K562 (cell line): ENCODE data around the gene ZFYVE1. TPM values are rescaled to one million over a fixed set of nuclear protein-coding genes. Genes with fewer than 3 reads are reported as not detected.

Experiments
- ATAC-seq: fragments of 200-7000 bp; cut with Tn5 transposase; 3 replicates; pipeline ENCODE4 v1.9.1; 2020; ENCODE audit warnings: moderate library complexity
- BruUV-seq: library from RNA; stranded (reverse); fragments of 400-500 nt; replicated peaks from 2 replicates; lab custom pipeline; 2021; lab: Mats Ljungman, UMichigan
- CTCF ChIA-PET: fragments of 300-600 bp; formaldehyde crosslinking; extraction: SDS; loops from one replicate; lab custom pipeline; 2021; ENCODE audit warnings: low intra/inter-chr PET ratio; lab: Yijun Ruan, JAX
- POLR2A ChIA-PET: fragments of 300-600, 350-650 bp; sonication (Branson Sonifier 250); formaldehyde crosslinking; extraction: SDS; loops from one replicate; lab custom pipeline; 2021; ENCODE audit warnings: antibody characterized with exemption, inconsistent platforms; lab: Yijun Ruan, JAX
- DNase-seq, 4 experiments: peaks; one replicate each; pipeline versions ENCODE4 v3.0.0 to v3.0.0-alpha.2; 2011 to 2018; ENCODE audit warnings: low spot score in 3 of 4, mixed read lengths in 3 of 4; ENCODE audit errors: extremely low read depth in 1 of 4
- FAIRE-seq: peaks from 2 replicates; lab custom pipeline; 2011; peaks lifted over from hg19 to GRCh38; lab: Jason Lieb, UNC
- H2AFZ ChIP-seq: 2 replicates; pipeline ENCODE4 v1.6.0; 2011; ENCODE audit warnings: low read depth, low read length, control low read depth, inconsistent platforms
- H3K27ac ChIP-seq: fragments of 200-600 bp; 3 replicates; pipeline ENCODE4 v1.8.0; 2011; ENCODE audit warnings: low read depth, mild to moderate bottlenecking, control low read depth, inconsistent platforms, low read length, moderate library complexity, mixed read lengths; ENCODE audit errors: extremely low read depth
- H3K27me3 ChIP-seq, 2 experiments: fragments of 300-600 bp in 1 of 2; 2 replicates in 1 of 2; 3 replicates in 1 of 2; pipeline versions ENCODE4 v1.6.0 to v1.8.0; 2011; ENCODE audit warnings: inconsistent platforms in 2 of 2, low read length in 2 of 2, mild to moderate bottlenecking in 1 of 2, mixed read lengths in 1 of 2, moderate library complexity in 1 of 2; ENCODE audit not compliant: control insufficient read depth in 2 of 2, insufficient read depth in 2 of 2
- H3K36me3 ChIP-seq: fragments of 300-600 bp; 3 replicates; pipeline ENCODE4 v1.8.0; 2011; ENCODE audit warnings: mild to moderate bottlenecking, low read length, inconsistent platforms; ENCODE audit not compliant: control insufficient read depth, insufficient read depth
- H3K4me1 ChIP-seq, 2 experiments: fragments of 200-600 bp in 1 of 2; replicated peaks in 1 of 2; 2 replicates in 1 of 2; 3 replicates in 1 of 2; pipeline versions ENCODE4 v1.5.1 to v1.8.0; 2011; ENCODE audit warnings: inconsistent platforms in 2 of 2, low read length in 2 of 2, mild to moderate bottlenecking in 1 of 2, mixed read lengths in 1 of 2, moderate library complexity in 1 of 2; ENCODE audit not compliant: control insufficient read depth in 2 of 2, insufficient read depth in 2 of 2
- H3K4me2 ChIP-seq: 2 replicates; pipeline ENCODE4 v1.6.1; 2011; ENCODE audit warnings: low read length, control low read depth, inconsistent platforms, mixed read lengths; ENCODE audit not compliant: insufficient read depth
- H3K4me3 ChIP-seq: fragments of 200-600 bp; sonication (generic), shearing (Covaris generic); 2 replicates; pipeline ENCODE4 v1.5.1; 2016; ENCODE audit warnings: control low read depth, inconsistent platforms
- H3K79me2 ChIP-seq: fragments of 200-600 bp; 3 replicates; pipeline ENCODE4 v1.8.0; 2011; ENCODE audit warnings: low read length, inconsistent platforms; ENCODE audit not compliant: control insufficient read depth, insufficient read depth
- H3K9ac ChIP-seq, 2 experiments: 2 replicates each; pipeline versions ENCODE4 v1.6.0 to v1.6.1; 2011; ENCODE audit warnings: low read depth in 2 of 2, low read length in 2 of 2, control low read depth in 1 of 2, inconsistent platforms in 1 of 2, mild to moderate bottlenecking in 1 of 2, mixed read lengths in 1 of 2; ENCODE audit not compliant: insufficient read depth in 1 of 2
- H3K9me1 ChIP-seq: one replicate; pipeline ENCODE4 v1.6.0; 2011; ENCODE audit warnings: inconsistent platforms, mild to moderate bottlenecking, low read length, moderate library complexity; ENCODE audit not compliant: control insufficient read depth, insufficient read depth
- H3K9me3 ChIP-seq: replicated peaks from 2 replicates; pipeline ENCODE4 v1.5.1; 2011; ENCODE audit warnings: low read depth, low read length, inconsistent platforms; ENCODE audit not compliant: control insufficient read depth, insufficient read depth
- H4K20me1 ChIP-seq: replicated peaks from 2 replicates; pipeline ENCODE4 v1.6.1; 2011; ENCODE audit warnings: low read length, inconsistent platforms, mixed read lengths; ENCODE audit not compliant: control insufficient read depth, insufficient read depth
- GABPB2 ChIP-seq: fragments of 250-450 bp; sonication (Bioruptor Pico); conservative IDR thresholded peaks from 2 replicates; pipeline ENCODE4 v1.5.1; 2021; ENCODE audit warnings: mild to moderate bottlenecking
- HDAC3 ChIP-seq: fragments of 450-650 bp; IDR thresholded peaks from 2 replicates; pipeline ENCODE4 v1.6.1; 2018; ENCODE audit warnings: borderline replicate concordance, mild to moderate bottlenecking, moderate library complexity; ENCODE audit not compliant: partially characterized antibody
- KDM4B ChIP-seq, 2 experiments: fragments of 450-650 bp in 1 of 2; sonication (generic) in 1 of 2; IDR thresholded peaks; 2 replicates each; pipeline ENCODE4 v1.6.1; 2016 to 2017; ENCODE audit warnings: borderline replicate concordance in 2 of 2, antibody characterized with exemption in 1 of 2, low read depth in 1 of 2, mild to moderate bottlenecking in 1 of 2
- MCM2 ChIP-seq: fragments of 450-650 bp; IDR thresholded peaks from 2 replicates; pipeline ENCODE4 v1.6.1; 2017; ENCODE audit warnings: low read depth, mild to moderate bottlenecking
- NFATC3 ChIP-seq: fragments of 450-650 bp; IDR thresholded peaks from 2 replicates; pipeline ENCODE4 v1.6.1; 2017; ENCODE audit warnings: mild to moderate bottlenecking
- ZNF140 ChIP-seq: fragments of 250-450 bp; sonication (Bioruptor Pico); IDR thresholded peaks from 2 replicates; pipeline ENCODE4 v1.8.0; 2021; ENCODE audit warnings: moderate library complexity, mild to moderate bottlenecking, inconsistent platforms
- ZNF263 ChIP-seq: sonication (generic); formaldehyde crosslinking; IDR thresholded peaks from 2 replicates; pipeline ENCODE4 v1.8.0; 2022; ENCODE audit warnings: mild to moderate bottlenecking, missing genetic modification reagents, borderline replicate concordance
- in situ Hi-C: fragments of 300-500 bp; cut with MboI; formaldehyde crosslinking; loops from 4 replicates; pipeline ENCODE4 v1.15.0; 2018; ENCODE audit warnings: inconsistent platforms, mixed read lengths
- intact Hi-C: fragments of 100-400 bp; cut with micrococcal nuclease; formaldehyde crosslinking; loops from 2 replicates; pipeline ENCODE4 v1.14.2; 2022
- polyA plus RNA-seq, 8 experiments: library from polyadenylated mRNA; depleted of rRNA in 4 of 8; stranded (reverse) in 5 of 8; unstranded in 3 of 8; fragments of >200 nt; fragmentation: Nextera tagmentation in 2 of 8; fragmentation: Illumina TruSeq in 1 of 8; extraction: Ambion mirVana in 2 of 8; extraction: Trizol in 1 of 8; gene quantifications; 2 replicates each; pipeline versions ENCODE4 v1.2.1 to v1.2.3, GENCODE V29; 2011 to 2014; ENCODE audit warnings: inconsistent platforms in 1 of 8, missing spikeins in 1 of 8
- total RNA-seq, 7 experiments: library from RNA; depleted of rRNA in 6 of 7; stranded (reverse); fragments of >200 nt in 6 of 7; fragmentation: Illumina TruSeq in 2 of 7; extraction: Trizol in 2 of 7; gene quantifications; 2 replicates each; pipeline versions ENCODE4 v1.2.1 to v1.2.3, GENCODE V29; 2011 to 2021; ENCODE audit warnings: low replicate concordance in 1 of 7
- TF ChIP-seq, protein P1 (sequence below): fragments of 450-650 bp; IDR thresholded peaks from 2 replicates; pipeline ENCODE4 v1.6.1; 2016; ENCODE audit warnings: borderline replicate concordance

ZFYVE1 gene
- total and polyA plus RNA-seq, 9 of the 15 experiments (the other 6 are each of a cell fraction or from before 2014, with no cell fraction given): 0.62 to 5.5 (median 3.4) TPM

DNA sequence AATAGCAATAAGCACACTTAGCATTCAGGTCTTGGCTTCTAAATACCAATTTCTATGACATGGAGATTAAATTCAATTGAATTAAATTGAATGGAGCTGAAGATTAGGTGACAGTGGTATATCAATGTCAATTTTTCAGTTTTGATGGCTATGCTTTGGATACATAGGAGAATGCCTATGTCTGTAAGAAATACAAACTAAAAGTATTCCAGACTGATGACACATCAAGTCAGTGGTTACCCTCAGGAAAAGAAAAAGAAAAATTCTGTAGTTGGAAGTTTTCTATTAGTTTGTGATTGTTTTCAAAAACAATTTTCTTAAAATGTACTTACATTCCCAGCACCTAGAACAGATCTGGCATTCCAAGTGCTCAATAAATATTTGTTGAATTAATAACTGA, 105.5 kb downstream of the ZFYVE1 start:
- H3K4me3 ChIP-seq: no peak overlapping the region
- no peak for ATAC-seq
- BruUV-seq: no TSS peak
- no peak for DNase-seq
- H3K9me1 ChIP-seq: no peaks in the 10 kb centered on the region
- no peaks in the 10 kb centered on the region for H4K20me1 ChIP-seq
- no peak overlapping the region for H3K9ac ChIP-seq
- TF ChIP-seq KDM4B (IDR thresholded peaks at IDR 0.05; ENCODE audit: borderline replicate concordance in 2 of 2, low read depth in 1 of 2) (no peak), MCM2 (no peak), ZNF263 (CRISPR knock-in tag) (no peak), ZNF140 (no peak), NFATC3 (no peak), HDAC3 (no peak), GABPB2 (CRISPR knock-in tag) (no peak)
- TF ChIP-seq, protein P1, sequence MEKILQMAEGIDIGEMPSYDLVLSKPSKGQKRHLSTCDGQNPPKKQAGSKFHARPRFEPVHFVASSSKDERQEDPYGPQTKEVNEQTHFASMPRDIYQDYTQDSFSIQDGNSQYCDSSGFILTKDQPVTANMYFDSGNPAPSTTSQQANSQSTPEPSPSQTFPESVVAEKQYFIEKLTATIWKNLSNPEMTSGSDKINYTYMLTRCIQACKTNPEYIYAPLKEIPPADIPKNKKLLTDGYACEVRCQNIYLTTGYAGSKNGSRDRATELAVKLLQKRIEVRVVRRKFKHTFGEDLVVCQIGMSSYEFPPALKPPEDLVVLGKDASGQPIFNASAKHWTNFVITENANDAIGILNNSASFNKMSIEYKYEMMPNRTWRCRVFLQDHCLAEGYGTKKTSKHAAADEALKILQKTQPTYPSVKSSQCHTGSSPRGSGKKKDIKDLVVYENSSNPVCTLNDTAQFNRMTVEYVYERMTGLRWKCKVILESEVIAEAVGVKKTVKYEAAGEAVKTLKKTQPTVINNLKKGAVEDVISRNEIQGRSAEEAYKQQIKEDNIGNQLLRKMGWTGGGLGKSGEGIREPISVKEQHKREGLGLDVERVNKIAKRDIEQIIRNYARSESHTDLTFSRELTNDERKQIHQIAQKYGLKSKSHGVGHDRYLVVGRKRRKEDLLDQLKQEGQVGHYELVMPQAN: no peak
- H3K4me1 ChIP-seq: peaks cover 18 to 21% of the 10 kb centered on the region in 2 experiments
- intact Hi-C loops (loop anchor here (10.0 kb wide), 1 partner anchor 543 kb away; no protein-coding TSS in a partner anchor), in situ Hi-C loops (no loop called here)
- no peaks in the 10 kb centered on the region for H3K9me3 ChIP-seq
- ChIA-PET POLR2A (no interaction called here), CTCF (no interaction called here)
- H3K27ac ChIP-seq: no peak overlapping the region
- H3K79me2 ChIP-seq: peaks cover 6% of the 10 kb centered on the region; the same call in 2 of the 3 replicates
- no peaks in the 10 kb centered on the region for H3K27me3 ChIP-seq
- H3K36me3 ChIP-seq: no peaks in the 10 kb centered on the region
- FAIRE-seq: no peak
- no peak overlapping the region for H2AFZ ChIP-seq
- no peak overlapping the region for H3K4me2 ChIP-seq
